DMS153 (cell line): ENCODE data around the gene IFNG-AS1.

ENCODE experiments used
- DNase-seq: peaks from one replicate; lab custom pipeline; 2025; lab: John Stamatoyannopoulos, UW

IFNG-AS1 gene

GRCh38 chr12:68037616-68038255 lies 48.5 kb downstream of the IFNG-AS1 start:
- no peak for DNase-seq

- DNase-seq = no peak
These were observed 49.4 kb downstream of the IFNG-AS1 start for GRCh38 chr12:68038650-68039049.

- DNase-seq = peak; percentile 44
These were observed 51.3 kb downstream of the IFNG-AS1 start for GRCh38 chr12:68040450-68041075.

GRCh38 chr12:68042212-68042699 lies 53.0 kb downstream of the IFNG-AS1 start:
- peak; percentile 44 for DNase-seq

GRCh38 chr12:68043435-68043834 lies 54.2 kb downstream of the IFNG-AS1 start:
- no peak for DNase-seq

- DNase-seq = no peak
These were observed 59.5 kb downstream of the IFNG-AS1 start for GRCh38 chr12:68048648-68049297.

GRCh38 chr12:68056300-68056699 lies 67.1 kb downstream of the IFNG-AS1 start:
- no peak for DNase-seq

GRCh38 chr12:68063900-68064590 lies 74.8 kb downstream of the IFNG-AS1 start:
- no peak for DNase-seq

GRCh38 chr12:68065163-68065562 lies 75.9 kb downstream of the IFNG-AS1 start:
- DNase-seq = no peak

- no peak for DNase-seq
These were observed 76.4 kb downstream of the IFNG-AS1 start for GRCh38 chr12:68065687-68066086.

GRCh38 chr12:68067762-68068376 lies 78.6 kb downstream of the IFNG-AS1 start:
- no peak for DNase-seq

- DNase-seq = no peak
These were observed 80.0 kb downstream of the IFNG-AS1 start for GRCh38 chr12:68069275-68069674.
